Activated naive CD8-positive, alpha-beta T cell treated with anti-CD3 and anti-CD28 coated beads, Interleukin-2, amount 10 ng/mL, durations not matched to agents 7 days and 5 days (primary cell): Measurements from ENCODE around the gene CCNL2. TPM values are rescaled to one million over a fixed set of nuclear protein-coding genes. Genes with fewer than 3 reads are reported as not detected.
A peak's percentile ranks its signal among the peaks of the same experiment; 100 is the strongest.

ENCODE experiments used
- ATAC-seq: fragments of 150-1000 bp; cut with Tn5 transposase; one replicate; pipeline ENCODE4 v1.10.0; 2021; ENCODE audit warnings: low read depth, moderate library complexity
- POLR2A ChIA-PET: fragments of 350-600 bp; sonication (Branson Sonifier 250); formaldehyde crosslinking; loops from one replicate; lab custom pipeline; 2021; ENCODE audit warnings: antibody characterized with exemption; lab: Charles Lee
- DNase-seq: peaks from one replicate; pipeline ENCODE4 v3.0.0; 2021
- H3K27ac Mint-ChIP-seq: one replicate; pipeline ENCODE4 v1.8.0; 2022; ENCODE audit warnings: mild to moderate bottlenecking, mixed read lengths
- H3K27me3 Mint-ChIP-seq: one replicate; pipeline ENCODE4 v1.8.0; 2022; ENCODE audit warnings: mild to moderate bottlenecking, moderate library complexity, mixed read lengths
- H3K36me3 Mint-ChIP-seq: one replicate; pipeline ENCODE4 v1.8.0; 2021; ENCODE audit warnings: mild to moderate bottlenecking, mixed read lengths
- H3K4me1 Mint-ChIP-seq: one replicate; pipeline ENCODE4 v1.8.0; 2021; ENCODE audit warnings: mixed read lengths
- H3K4me3 Mint-ChIP-seq: one replicate; pipeline ENCODE4 v1.8.0; 2022; ENCODE audit warnings: mild to moderate bottlenecking, moderate library complexity, mixed read lengths
- H3K9me3 Mint-ChIP-seq: one replicate; pipeline ENCODE4 v1.8.0; 2021; ENCODE audit warnings: mixed read lengths
- total RNA-seq, 2 experiments: library from RNA; stranded (reverse); gene quantifications; one replicate each; pipeline ENCODE4 v1.2.3, GENCODE V29; 2021

Gene CCNL2
- total RNA-seq, 2 experiments from 2014 or later = 201 to 211 TPM

GRCh38 chr1:1365875-1366698 lies 33.0 kb downstream of the CCNL2 start:
- no peak overlapping the region for H3K4me3 Mint-ChIP-seq
- ATAC-seq (no peak), DNase-seq (no peak)
- H3K9me3 Mint-ChIP-seq = no peaks in the 10 kb centered on the region
- H3K27ac Mint-ChIP-seq = no peak overlapping the region
- H3K27me3 Mint-ChIP-seq = peaks cover 5% of the 10 kb centered on the region
- H3K36me3 Mint-ChIP-seq = no peaks in the 10 kb centered on the region
- H3K4me1 Mint-ChIP-seq = peaks cover under 1% of the 10 kb centered on the region
- POLR2A ChIA-PET = no interaction called here

GRCh38 chr1:1364266-1364665 lies 34.9 kb downstream of the CCNL2 start:
- no peaks in the 10 kb centered on the region for H3K36me3 Mint-ChIP-seq
- H3K4me1 Mint-ChIP-seq = peaks cover 6% of the 10 kb centered on the region
- ATAC-seq = no peak

GRCh38 chr1:1361982-1362423 lies 37.1 kb downstream of the CCNL2 start:
- H3K27ac Mint-ChIP-seq = no peak overlapping the region
- peaks cover 12% of the 10 kb centered on the region for H3K4me1 Mint-ChIP-seq
- H3K36me3 Mint-ChIP-seq = no peaks in the 10 kb centered on the region
- H3K9me3 Mint-ChIP-seq = no peaks in the 10 kb centered on the region
- ATAC-seq (no peak), DNase-seq (no peak)
- POLR2A ChIA-PET = no interaction called here
- peaks cover 12% of the 10 kb centered on the region for H3K27me3 Mint-ChIP-seq
- H3K4me3 Mint-ChIP-seq = no peak overlapping the region

More at GRCh38 chr1:1364266-1364665, 34.9 kb downstream of the CCNL2 start:
- DNase-seq = no peak
- no peaks in the 10 kb centered on the region for H3K9me3 Mint-ChIP-seq
- no peak overlapping the region for H3K27ac Mint-ChIP-seq
- POLR2A ChIA-PET = no interaction called here
- H3K4me3 Mint-ChIP-seq = no peak overlapping the region
- peaks cover 7% of the 10 kb centered on the region for H3K27me3 Mint-ChIP-seq

GRCh38 chr1:1361233-1361981 lies 37.7 kb downstream of the CCNL2 start:
- no peak overlapping the region for H3K27ac Mint-ChIP-seq
- no peaks in the 10 kb centered on the region for H3K9me3 Mint-ChIP-seq
- DNase-seq (no peak), ATAC-seq (no peak)
- H3K4me3 Mint-ChIP-seq = no peak overlapping the region
- no peaks in the 10 kb centered on the region for H3K36me3 Mint-ChIP-seq
- H3K27me3 Mint-ChIP-seq = peaks cover 12% of the 10 kb centered on the region
- peaks cover 12% of the 10 kb centered on the region for H3K4me1 Mint-ChIP-seq
- POLR2A ChIA-PET = no interaction called here

GRCh38 chr1:1360506-1361169 lies 38.5 kb downstream of the CCNL2 start:
- H3K27ac Mint-ChIP-seq = no peak overlapping the region
- no peaks in the 10 kb centered on the region for H3K9me3 Mint-ChIP-seq
- ATAC-seq (no peak), DNase-seq (no peak)
- peaks cover 12% of the 10 kb centered on the region for H3K27me3 Mint-ChIP-seq
- POLR2A ChIA-PET = no interaction called here
- H3K36me3 Mint-ChIP-seq = no peaks in the 10 kb centered on the region
- H3K4me3 Mint-ChIP-seq = no peak overlapping the region
- peaks cover 12% of the 10 kb centered on the region for H3K4me1 Mint-ChIP-seq

- no peaks in the 10 kb centered on the region for H3K36me3 Mint-ChIP-seq
- no peak overlapping the region for H3K4me3 Mint-ChIP-seq
- no peaks in the 10 kb centered on the region for H3K9me3 Mint-ChIP-seq
- POLR2A ChIA-PET = interaction anchor here (1.0 to 2.8 kb wide), 2 partner anchors 11 to 15 kb away, joined by 4 to 11 read pairs; partner anchors contain the start of gene AURKAIP1
- no peak for ATAC-seq
- peaks cover 12% of the 10 kb centered on the region for H3K4me1 Mint-ChIP-seq
- no peak overlapping the region for H3K27ac Mint-ChIP-seq
- H3K27me3 Mint-ChIP-seq = peaks cover 12% of the 10 kb centered on the region
- no peak for DNase-seq
Observed at GRCh38 chr1:1359664-1360468, 39.3 kb downstream of the CCNL2 start.

- POLR2A ChIA-PET = interaction anchor here (1.0 to 2.8 kb wide), 2 partner anchors 12 to 16 kb away, joined by 4 to 11 read pairs; partner anchors contain the start of gene AURKAIP1
Observed at GRCh38 chr1:1359308-1359663, 39.8 kb downstream of the CCNL2 start.

GRCh38 chr1:1358433-1359271 lies 40.5 kb downstream of the CCNL2 start, which contains the start of gene MXRA8:
TSS of gene MXRA8 (minus strand) at chr1:1358555. CDS start at chr1:1358504, 51 bp downstream.
- POLR2A ChIA-PET = interaction anchor here (1.0 to 2.8 kb wide), 2 partner anchors 12 to 16 kb away, joined by 4 to 11 read pairs; partner anchors contain the start of gene AURKAIP1
- H3K36me3 Mint-ChIP-seq = no peaks in the 10 kb centered on the region
- H3K27ac Mint-ChIP-seq = peak within 1 kb of the TSS; percentile 32

More at GRCh38 chr1:1359308-1359663, 39.8 kb downstream of the CCNL2 start:
- DNase-seq (no peak), ATAC-seq (peak; percentile 37)
- peak overlapping the region; percentile 32 for H3K27ac Mint-ChIP-seq
- H3K27me3 Mint-ChIP-seq = peaks cover 13% of the 10 kb centered on the region
- H3K9me3 Mint-ChIP-seq = no peaks in the 10 kb centered on the region
- peaks cover 12% of the 10 kb centered on the region for H3K4me1 Mint-ChIP-seq
- H3K4me3 Mint-ChIP-seq = no peak overlapping the region
- no peaks in the 10 kb centered on the region for H3K36me3 Mint-ChIP-seq

GRCh38 chr1:1357871-1358432 lies 41.2 kb downstream of the CCNL2 start:
- Mint-ChIP-seq H3K27ac (no peak overlapping the region), H3K4me1 (peaks cover 12% of the 10 kb centered on the region), H3K36me3 (no peaks in the 10 kb centered on the region), H3K9me3 (no peaks in the 10 kb centered on the region), H3K27me3 (peaks cover 25% of the 10 kb centered on the region), H3K4me3 (no peak overlapping the region)
- DNase-seq = no peak
- no peak for ATAC-seq
- POLR2A ChIA-PET = interaction anchor here (2.8 kb wide), 1 partner anchor 13 kb away, joined by 11 read pairs; no protein-coding TSS in a partner anchor

More at GRCh38 chr1:1358433-1359271, 40.5 kb downstream of the CCNL2 start, which contains the start of gene MXRA8:
- Mint-ChIP-seq H3K27me3 (peaks cover 18% of the 10 kb centered on the region), H3K4me1 (peaks cover 12% of the 10 kb centered on the region), H3K9me3 (no peaks in the 10 kb centered on the region), H3K4me3 (no peak within 1 kb of the TSS)
- ATAC-seq = no peak
- DNase-seq = no peak

GRCh38 chr1:1356796-1357401 lies 42.2 kb downstream of the CCNL2 start:
- DNase-seq (no peak), ATAC-seq (no peak)
- POLR2A ChIA-PET = interaction anchor here (0.9 to 2.8 kb wide), 2 partner anchors 14 to 18 kb away, joined by 3 to 11 read pairs; partner anchors contain the start of gene AURKAIP1
- Mint-ChIP-seq H3K36me3 (no peaks in the 10 kb centered on the region), H3K27ac (no peak overlapping the region), H3K27me3 (peaks cover 31% of the 10 kb centered on the region), H3K4me1 (peaks cover 15% of the 10 kb centered on the region), H3K9me3 (no peaks in the 10 kb centered on the region), H3K4me3 (no peak overlapping the region)

GRCh38 chr1:1356166-1356795 lies 42.9 kb downstream of the CCNL2 start:
- Mint-ChIP-seq H3K27ac (no peak overlapping the region), H3K4me1 (peaks cover 15% of the 10 kb centered on the region), H3K4me3 (no peak overlapping the region), H3K9me3 (no peaks in the 10 kb centered on the region), H3K36me3 (no peaks in the 10 kb centered on the region), H3K27me3 (peaks cover 31% of the 10 kb centered on the region)
- no peak for DNase-seq
- ATAC-seq = no peak
- POLR2A ChIA-PET = no interaction called here
